MCF 10A (cell line): ENCODE data around the gene CST7. TPM values are rescaled to one million over a fixed set of nuclear protein-coding genes. Genes with fewer than 3 reads are reported as not detected.

ENCODE experiments used
- BruUV-seq: library from RNA; stranded (reverse); fragments of 400-500 nt; replicated peaks from 2 replicates; lab custom pipeline; 2021; lab: Mats Ljungman, UMichigan
- CTCF ChIA-PET: fragments of 300-600 bp; sonication (Branson Sonifier 250); formaldehyde crosslinking; extraction: SDS; loops from one replicate; lab custom pipeline; 2021; ENCODE audit warnings: antibody characterized with exemption, inconsistent platforms; lab: Yijun Ruan, JAX
- POLR2A ChIA-PET: fragments of 300-600, 350-650 bp; sonication (Branson Sonifier 250); formaldehyde crosslinking; extraction: SDS; loops from one replicate; lab custom pipeline; 2020; ENCODE audit warnings: antibody characterized with exemption, inconsistent platforms; lab: Yijun Ruan, JAX
- DNase-seq: peaks from one replicate; pipeline ENCODE4 v3.0.0-alpha.2; 2018; ENCODE audit not compliant: unreplicated experiment
- H3K27ac Mint-ChIP-seq: one replicate; pipeline ENCODE4 v1.8.0; 2022; ENCODE audit warnings: mild to moderate bottlenecking, low read depth, mixed read lengths; ENCODE audit not compliant: unreplicated experiment
- H3K27me3 Mint-ChIP-seq: one replicate; pipeline ENCODE4 v1.8.0; 2022; ENCODE audit warnings: mixed read lengths; ENCODE audit not compliant: insufficient read depth, unreplicated experiment
- H3K36me3 Mint-ChIP-seq: one replicate; pipeline ENCODE4 v1.8.0; 2022; ENCODE audit warnings: mild to moderate bottlenecking, moderate library complexity, mixed read lengths; ENCODE audit not compliant: insufficient read depth, unreplicated experiment
- H3K4me1 Mint-ChIP-seq: one replicate; pipeline ENCODE4 v1.8.0; 2022; ENCODE audit warnings: mixed read lengths; ENCODE audit not compliant: insufficient read depth, unreplicated experiment
- H3K4me3 Mint-ChIP-seq: one replicate; pipeline ENCODE4 v1.8.0; 2022; ENCODE audit warnings: mild to moderate bottlenecking, moderate library complexity, mixed read lengths; ENCODE audit not compliant: unreplicated experiment
- H3K9me3 Mint-ChIP-seq: one replicate; pipeline ENCODE4 v1.8.0; 2022; ENCODE audit warnings: mixed read lengths; ENCODE audit not compliant: unreplicated experiment
- intact Hi-C: fragments of 100-400 bp; cut with micrococcal nuclease; formaldehyde crosslinking; loops from 2 replicates; pipeline ENCODE4 v1.14.1; 2022
- total RNA-seq: library from RNA; stranded (reverse); gene quantifications from 2 replicates; pipeline ENCODE4 v1.2.3, GENCODE V29; 2022
- TF ChIP-seq, protein P1 (sequence below): fragments of 200-600 bp; IDR thresholded peaks from one replicate; pipeline ENCODE4 v1.8.0; 2022; ENCODE audit warnings: antibody characterized with exemption, mild to moderate bottlenecking; ENCODE audit not compliant: unreplicated experiment

Gene CST7
- total RNA-seq, 1 experiment from 2014 or later, result not detected

- Mint-ChIP-seq H3K9me3 (peaks cover 12% of the 10 kb centered on the region), H3K4me1 (peaks cover 3% of the 10 kb centered on the region), H3K4me3 (no peak overlapping the region), H3K27me3 (no peaks in the 10 kb centered on the region), H3K27ac (no peak overlapping the region), H3K36me3 (peaks cover 59% of the 10 kb centered on the region)
- BruUV-seq, result no TSS peak
- intact Hi-C loops, result no loop called here
- ChIA-PET POLR2A (interaction anchor here (1.1 kb wide), 1 partner anchor 11 kb away, joined by 10 read pairs; no protein-coding TSS in a partner anchor), CTCF (interaction anchor here (0.5 to 1.6 kb wide), 3 partner anchors 9 to 716 kb away, joined by 3 to 6 read pairs (median 4); no protein-coding TSS in a partner anchor)
- TF ChIP-seq, protein P1, sequence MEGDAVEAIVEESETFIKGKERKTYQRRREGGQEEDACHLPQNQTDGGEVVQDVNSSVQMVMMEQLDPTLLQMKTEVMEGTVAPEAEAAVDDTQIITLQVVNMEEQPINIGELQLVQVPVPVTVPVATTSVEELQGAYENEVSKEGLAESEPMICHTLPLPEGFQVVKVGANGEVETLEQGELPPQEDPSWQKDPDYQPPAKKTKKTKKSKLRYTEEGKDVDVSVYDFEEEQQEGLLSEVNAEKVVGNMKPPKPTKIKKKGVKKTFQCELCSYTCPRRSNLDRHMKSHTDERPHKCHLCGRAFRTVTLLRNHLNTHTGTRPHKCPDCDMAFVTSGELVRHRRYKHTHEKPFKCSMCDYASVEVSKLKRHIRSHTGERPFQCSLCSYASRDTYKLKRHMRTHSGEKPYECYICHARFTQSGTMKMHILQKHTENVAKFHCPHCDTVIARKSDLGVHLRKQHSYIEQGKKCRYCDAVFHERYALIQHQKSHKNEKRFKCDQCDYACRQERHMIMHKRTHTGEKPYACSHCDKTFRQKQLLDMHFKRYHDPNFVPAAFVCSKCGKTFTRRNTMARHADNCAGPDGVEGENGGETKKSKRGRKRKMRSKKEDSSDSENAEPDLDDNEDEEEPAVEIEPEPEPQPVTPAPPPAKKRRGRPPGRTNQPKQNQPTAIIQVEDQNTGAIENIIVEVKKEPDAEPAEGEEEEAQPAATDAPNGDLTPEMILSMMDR, result no peak
- DNase-seq, result no peak
These were observed 31.4 kb downstream of the CST7 start for GRCh38 chr20:24980291-24981053.

DNA sequence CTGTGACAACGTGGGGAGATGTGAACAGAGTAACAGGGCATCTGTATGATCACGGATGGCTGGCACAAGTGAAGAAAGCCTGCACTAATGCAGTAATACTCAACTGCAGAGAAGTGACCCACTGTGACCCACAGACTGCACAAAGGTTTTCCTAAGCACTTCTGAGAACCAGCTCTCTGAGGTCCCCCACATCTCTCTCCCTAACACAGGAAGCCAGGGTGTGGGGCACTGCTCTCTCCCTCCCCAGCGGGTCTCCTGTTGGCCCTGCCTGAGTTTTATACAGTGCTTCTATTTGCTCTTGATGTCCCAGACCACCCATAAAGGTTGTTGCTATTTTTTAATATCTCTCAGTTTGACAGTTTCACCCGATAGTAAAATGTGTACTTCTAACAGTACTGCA, 32.2 kb downstream of the CST7 start:
- intact Hi-C loops, result no loop called here
- BruUV-seq, result no TSS peak

DNA sequence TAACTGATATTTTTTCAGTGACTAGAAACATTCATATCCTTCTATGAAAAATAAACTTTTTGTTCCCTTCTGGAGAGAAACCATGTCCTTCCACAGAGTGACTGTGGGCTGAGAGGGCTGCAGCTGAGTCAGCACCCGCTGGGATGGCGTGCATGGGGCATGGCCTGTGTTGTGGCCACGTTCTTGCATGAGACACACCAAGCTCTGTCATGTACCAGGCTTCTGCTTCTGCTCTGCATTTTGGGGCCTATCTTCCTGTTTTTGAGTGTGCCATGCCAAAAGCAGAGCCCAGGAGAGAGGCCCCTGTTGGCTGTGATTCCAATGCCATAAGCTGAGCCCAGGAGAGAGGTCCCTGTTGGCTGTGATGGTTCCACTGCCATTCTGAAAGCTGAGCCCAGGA, 32.7 kb downstream of the CST7 start:
- POLR2A ChIA-PET, result no interaction called here
- TF ChIP-seq, protein P1, result no peak
- H3K36me3 Mint-ChIP-seq, result peaks cover 55% of the 10 kb centered on the region
- DNase-seq, result no peak
- H3K4me3 Mint-ChIP-seq, result no peak overlapping the region
- intact Hi-C loops, result no loop called here
- H3K4me1 Mint-ChIP-seq, result peaks cover 7% of the 10 kb centered on the region
- no peaks in the 10 kb centered on the region for H3K9me3 Mint-ChIP-seq
- CTCF ChIA-PET, result interaction anchor here (0.7 to 1.0 kb wide), 5 partner anchors 51 to 1931 kb away, joined by 3 to 5 read pairs (median 3); no protein-coding TSS in a partner anchor
- BruUV-seq, result no TSS peak
- no peak overlapping the region for H3K27ac Mint-ChIP-seq
- H3K27me3 Mint-ChIP-seq, result no peaks in the 10 kb centered on the region

More for the DNA sequence above, 32.2 kb downstream of the CST7 start:
- ChIA-PET POLR2A (interaction anchor here (1.1 kb wide), 1 partner anchor 10 kb away, joined by 10 read pairs; no protein-coding TSS in a partner anchor), CTCF (interaction anchor here (0.7 to 1.6 kb wide), 2 partner anchors 50 to 83 kb away, joined by 5 to 6 read pairs; no protein-coding TSS in a partner anchor)
- DNase-seq, result no peak
- TF ChIP-seq, protein P1, result no peak
- no peak overlapping the region for H3K4me3 Mint-ChIP-seq
- H3K27me3 Mint-ChIP-seq, result no peaks in the 10 kb centered on the region
- no peak overlapping the region for H3K27ac Mint-ChIP-seq
- H3K36me3 Mint-ChIP-seq, result peaks cover 60% of the 10 kb centered on the region
- peaks cover 7% of the 10 kb centered on the region for H3K4me1 Mint-ChIP-seq
- peaks cover 3% of the 10 kb centered on the region for H3K9me3 Mint-ChIP-seq

DNA sequence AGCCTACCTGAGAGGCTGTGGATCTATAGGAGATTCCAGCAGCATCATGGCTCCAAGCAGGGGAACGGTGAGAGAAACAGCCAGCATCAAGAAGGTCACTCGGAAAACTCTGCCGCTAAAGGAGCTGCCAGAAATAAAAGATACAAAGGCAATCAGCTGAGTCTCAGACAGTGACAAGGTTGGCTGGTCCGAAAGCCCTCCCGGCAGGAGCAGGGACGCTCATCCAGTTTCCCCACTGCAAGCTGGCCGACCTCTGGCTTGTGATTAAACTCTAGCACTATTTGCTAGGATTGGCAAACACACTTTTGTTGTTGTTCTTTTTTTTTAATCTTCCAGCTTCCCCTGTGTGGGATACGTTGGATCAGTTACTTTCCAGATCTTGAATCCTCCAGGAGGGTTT, 34.8 kb downstream of the CST7 start:
- no peak overlapping the region for H3K4me3 Mint-ChIP-seq
- intact Hi-C loops, result no loop called here
- no peak overlapping the region for H3K27ac Mint-ChIP-seq
- no peak for DNase-seq
- no peaks in the 10 kb centered on the region for H3K9me3 Mint-ChIP-seq
- ChIA-PET POLR2A (interaction anchor here (1.2 to 1.3 kb wide), 2 partner anchors 8 to 9 kb away, joined by 3 read pairs; no protein-coding TSS in a partner anchor), CTCF (interaction anchor here (0.5 to 3.8 kb wide), 6 partner anchors 11 to 353 kb away, joined by 3 to 15 read pairs (median 4); no protein-coding TSS in a partner anchor)
- TF ChIP-seq, protein P1, result no peak
- BruUV-seq, result no TSS peak
- peaks cover 52% of the 10 kb centered on the region for H3K36me3 Mint-ChIP-seq
- H3K4me1 Mint-ChIP-seq, result peaks cover 20% of the 10 kb centered on the region
- no peaks in the 10 kb centered on the region for H3K27me3 Mint-ChIP-seq
